ENCODE data around the gene TKT.

DNA sequence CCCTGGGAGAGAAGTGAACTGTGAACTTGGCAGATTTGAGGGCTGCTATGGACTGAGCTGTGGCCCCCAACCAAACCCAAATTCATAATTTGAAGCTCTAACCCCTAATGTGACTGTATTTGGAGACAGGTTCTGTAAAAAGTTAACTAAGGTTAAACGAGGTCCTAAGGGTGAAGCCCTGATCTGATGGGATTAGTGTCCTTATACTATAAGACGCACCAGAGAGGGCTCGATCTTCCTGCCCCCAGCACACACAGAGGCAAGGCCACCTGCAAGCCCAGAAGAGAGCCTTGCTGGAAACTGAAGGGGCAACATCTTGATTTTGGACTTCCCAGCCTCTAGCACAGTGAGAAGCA is 34.0 kb downstream of the TKT start:
- TF ChIP-seq, protein P1, sequence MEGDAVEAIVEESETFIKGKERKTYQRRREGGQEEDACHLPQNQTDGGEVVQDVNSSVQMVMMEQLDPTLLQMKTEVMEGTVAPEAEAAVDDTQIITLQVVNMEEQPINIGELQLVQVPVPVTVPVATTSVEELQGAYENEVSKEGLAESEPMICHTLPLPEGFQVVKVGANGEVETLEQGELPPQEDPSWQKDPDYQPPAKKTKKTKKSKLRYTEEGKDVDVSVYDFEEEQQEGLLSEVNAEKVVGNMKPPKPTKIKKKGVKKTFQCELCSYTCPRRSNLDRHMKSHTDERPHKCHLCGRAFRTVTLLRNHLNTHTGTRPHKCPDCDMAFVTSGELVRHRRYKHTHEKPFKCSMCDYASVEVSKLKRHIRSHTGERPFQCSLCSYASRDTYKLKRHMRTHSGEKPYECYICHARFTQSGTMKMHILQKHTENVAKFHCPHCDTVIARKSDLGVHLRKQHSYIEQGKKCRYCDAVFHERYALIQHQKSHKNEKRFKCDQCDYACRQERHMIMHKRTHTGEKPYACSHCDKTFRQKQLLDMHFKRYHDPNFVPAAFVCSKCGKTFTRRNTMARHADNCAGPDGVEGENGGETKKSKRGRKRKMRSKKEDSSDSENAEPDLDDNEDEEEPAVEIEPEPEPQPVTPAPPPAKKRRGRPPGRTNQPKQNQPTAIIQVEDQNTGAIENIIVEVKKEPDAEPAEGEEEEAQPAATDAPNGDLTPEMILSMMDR (IDR thresholded peaks at IDR 0.05) = no peak
- no peak for TF ChIP-seq EP300 (IDR thresholded peaks at IDR 0.05)

All from stomach (tissue), 4 donors.